ENCODE measurements around the gene ARHGAP1. TPM values are rescaled to one million over a fixed set of nuclear protein-coding genes. Genes with fewer than 3 reads are reported as not detected.

ARHGAP1 gene
- total RNA-seq, 1 experiment from 2014 or later = 53.0 TPM

DNA sequence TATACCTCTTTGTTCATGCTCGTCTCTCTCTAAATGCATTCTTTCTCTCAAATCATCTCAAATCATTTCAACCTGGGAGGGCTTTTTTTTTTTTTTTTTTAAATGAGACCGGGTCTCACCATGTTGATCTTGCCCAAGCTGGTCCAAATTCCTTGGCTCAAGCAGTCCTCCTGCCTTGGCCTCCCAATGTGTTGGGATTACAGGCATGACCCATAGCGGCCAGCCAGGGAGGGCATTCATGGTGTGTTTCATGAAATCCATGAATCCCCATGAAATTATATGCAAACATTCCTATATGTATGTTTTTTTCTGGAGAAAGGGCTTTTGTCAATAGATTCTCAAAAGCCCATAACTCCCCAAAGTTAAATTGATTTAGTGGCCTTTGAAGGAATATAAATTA, 56.9 kb downstream of the ARHGAP1 start:
- no peak overlapping the region for H3K27ac Mint-ChIP-seq
- no peak for ATAC-seq
- no peak overlapping the region for H3K4me3 Mint-ChIP-seq
- H3K9me3 Mint-ChIP-seq = peaks cover 12% of the 10 kb centered on the region
- H3K36me3 Mint-ChIP-seq = peaks cover 31% of the 10 kb centered on the region
- DNase-seq (ENCODE audit: low spot score) = no peak
- TF ChIP-seq ATF1 (CRISPR knock-in tag; IDR thresholded peaks at IDR 0.05) = no peak
- TF ChIP-seq ZNF423 (CRISPR knock-in tag; IDR thresholded peaks at IDR 0.05) = no peak
- no peak for TF ChIP-seq OVOL2 (CRISPR knock-in tag; IDR thresholded peaks at IDR 0.05; ENCODE audit: borderline replicate concordance)
- TF ChIP-seq SP1 (CRISPR knock-in tag; conservative IDR thresholded peaks at IDR 0.05) = no peak
- TF ChIP-seq RELA (CRISPR knock-in tag; IDR thresholded peaks at IDR 0.05; ENCODE audit: borderline replicate concordance) = no peak
- TF ChIP-seq NR1H2 (CRISPR knock-in tag; IDR thresholded peaks at IDR 0.05) = no peak
- TF ChIP-seq, protein P1, sequence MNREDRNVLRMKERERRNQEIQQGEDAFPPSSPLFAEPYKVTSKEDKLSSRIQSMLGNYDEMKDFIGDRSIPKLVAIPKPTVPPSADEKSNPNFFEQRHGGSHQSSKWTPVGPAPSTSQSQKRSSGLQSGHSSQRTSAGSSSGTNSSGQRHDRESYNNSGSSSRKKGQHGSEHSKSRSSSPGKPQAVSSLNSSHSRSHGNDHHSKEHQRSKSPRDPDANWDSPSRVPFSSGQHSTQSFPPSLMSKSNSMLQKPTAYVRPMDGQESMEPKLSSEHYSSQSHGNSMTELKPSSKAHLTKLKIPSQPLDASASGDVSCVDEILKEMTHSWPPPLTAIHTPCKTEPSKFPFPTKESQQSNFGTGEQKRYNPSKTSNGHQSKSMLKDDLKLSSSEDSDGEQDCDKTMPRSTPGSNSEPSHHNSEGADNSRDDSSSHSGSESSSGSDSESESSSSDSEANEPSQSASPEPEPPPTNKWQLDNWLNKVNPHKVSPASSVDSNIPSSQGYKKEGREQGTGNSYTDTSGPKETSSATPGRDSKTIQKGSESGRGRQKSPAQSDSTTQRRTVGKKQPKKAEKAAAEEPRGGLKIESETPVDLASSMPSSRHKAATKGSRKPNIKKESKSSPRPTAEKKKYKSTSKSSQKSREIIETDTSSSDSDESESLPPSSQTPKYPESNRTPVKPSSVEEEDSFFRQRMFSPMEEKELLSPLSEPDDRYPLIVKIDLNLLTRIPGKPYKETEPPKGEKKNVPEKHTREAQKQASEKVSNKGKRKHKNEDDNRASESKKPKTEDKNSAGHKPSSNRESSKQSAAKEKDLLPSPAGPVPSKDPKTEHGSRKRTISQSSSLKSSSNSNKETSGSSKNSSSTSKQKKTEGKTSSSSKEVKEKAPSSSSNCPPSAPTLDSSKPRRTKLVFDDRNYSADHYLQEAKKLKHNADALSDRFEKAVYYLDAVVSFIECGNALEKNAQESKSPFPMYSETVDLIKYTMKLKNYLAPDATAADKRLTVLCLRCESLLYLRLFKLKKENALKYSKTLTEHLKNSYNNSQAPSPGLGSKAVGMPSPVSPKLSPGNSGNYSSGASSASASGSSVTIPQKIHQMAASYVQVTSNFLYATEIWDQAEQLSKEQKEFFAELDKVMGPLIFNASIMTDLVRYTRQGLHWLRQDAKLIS (CRISPR knock-in tag; IDR thresholded peaks at IDR 0.05; ENCODE audit: borderline replicate concordance) = no peak
- no peak for TF ChIP-seq FOXP1 (CRISPR knock-in tag; IDR thresholded peaks at IDR 0.05; ENCODE audit: borderline replicate concordance)
- TF ChIP-seq, protein P2, sequence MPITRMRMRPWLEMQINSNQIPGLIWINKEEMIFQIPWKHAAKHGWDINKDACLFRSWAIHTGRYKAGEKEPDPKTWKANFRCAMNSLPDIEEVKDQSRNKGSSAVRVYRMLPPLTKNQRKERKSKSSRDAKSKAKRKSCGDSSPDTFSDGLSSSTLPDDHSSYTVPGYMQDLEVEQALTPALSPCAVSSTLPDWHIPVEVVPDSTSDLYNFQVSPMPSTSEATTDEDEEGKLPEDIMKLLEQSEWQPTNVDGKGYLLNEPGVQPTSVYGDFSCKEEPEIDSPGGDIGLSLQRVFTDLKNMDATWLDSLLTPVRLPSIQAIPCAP (CRISPR knock-in tag; IDR thresholded peaks at IDR 0.05) = no peak
- H3K4me1 Mint-ChIP-seq = no peaks in the 10 kb centered on the region
- ChIA-PET POLR2A (interaction anchor here (0.6 kb wide), 1 partner anchor 47 kb away, joined by 3 read pairs; no protein-coding TSS in a partner anchor), CTCF (interaction anchor here (1.3 kb wide), 1 partner anchor 255 kb away, joined by 3 read pairs; no protein-coding TSS in a partner anchor)
- no peaks in the 10 kb centered on the region for H3K27me3 Mint-ChIP-seq (ENCODE audit: low read depth)

DNA sequence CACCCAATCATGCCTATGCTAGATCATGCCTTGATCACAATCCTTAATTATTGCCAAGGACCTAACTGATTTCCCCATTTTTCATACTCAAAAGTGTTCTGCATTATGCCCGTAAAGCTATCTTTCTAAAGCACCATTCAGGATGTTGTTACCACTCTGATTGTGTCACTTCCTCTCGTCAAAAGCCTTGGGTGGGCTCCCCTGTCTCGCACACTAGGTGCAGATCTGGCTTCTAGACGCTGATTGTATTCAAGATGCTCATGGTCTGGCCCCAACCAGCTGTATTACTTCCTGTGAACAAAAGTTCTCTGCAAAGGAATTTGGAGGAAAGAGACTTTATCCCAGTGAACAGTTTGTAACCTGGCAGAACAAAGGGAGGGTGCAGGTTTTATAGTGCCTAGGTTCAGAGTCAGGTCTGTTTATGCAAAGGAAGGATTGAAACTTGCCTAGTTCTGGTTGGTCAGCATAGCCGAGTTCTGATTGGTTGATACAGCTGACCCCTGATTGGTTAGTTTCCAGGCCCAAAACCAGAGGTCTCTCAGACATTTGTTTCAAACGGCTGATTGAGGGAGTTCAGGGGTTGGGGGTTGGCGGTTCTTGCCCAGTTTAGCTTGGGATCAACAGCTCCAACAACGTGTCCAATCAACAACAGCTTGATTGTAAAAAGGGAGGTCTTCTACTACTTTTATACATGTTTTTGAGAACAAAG, 57.6 kb downstream of the ARHGAP1 start:
- POLR2A ChIA-PET = no interaction called here
- peaks cover 33% of the 10 kb centered on the region for H3K36me3 Mint-ChIP-seq
- ATAC-seq (no peak), DNase-seq (ENCODE audit: low spot score) (no peak)
- H3K27me3 Mint-ChIP-seq (ENCODE audit: low read depth) = no peaks in the 10 kb centered on the region
- H3K27ac Mint-ChIP-seq = no peak overlapping the region
- H3K4me1 Mint-ChIP-seq = no peaks in the 10 kb centered on the region
- 0 out of 2 replicates have a peak, but pooled peaks have one; percentile 26 for TF ChIP-seq NFYB (CRISPR knock-in tag; conservative IDR thresholded peaks at IDR 0.05; ENCODE audit: low read depth)
- no peak for TF ChIP-seq ELF4 (CRISPR knock-in tag; IDR thresholded peaks at IDR 0.05; ENCODE audit: low read depth)
- H3K9me3 Mint-ChIP-seq = peaks cover 12% of the 10 kb centered on the region
- no peak overlapping the region for H3K4me3 Mint-ChIP-seq
- CTCF ChIA-PET = interaction anchor here (1.3 kb wide), 1 partner anchor 254 kb away, joined by 3 read pairs; no protein-coding TSS in a partner anchor

DNA sequence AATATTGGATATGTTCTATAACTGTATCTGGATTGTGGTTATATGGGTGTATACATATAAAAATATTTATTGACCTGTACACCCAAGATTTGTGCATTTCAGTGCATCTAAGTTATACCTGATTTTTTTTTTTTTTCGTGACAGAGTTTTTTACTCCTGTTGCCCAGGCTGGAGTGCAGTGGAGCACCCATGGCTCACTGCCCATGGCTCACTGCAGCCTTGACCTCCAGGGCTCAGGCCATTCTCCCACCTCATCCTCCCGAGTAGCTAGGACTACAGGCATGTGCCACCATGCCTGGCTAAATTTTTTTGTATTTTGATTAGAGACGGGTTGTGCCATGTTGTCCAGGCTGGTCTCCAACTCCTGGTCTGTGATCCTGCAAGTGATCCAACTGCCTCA, 58.8 kb downstream of the ARHGAP1 start:
- TF ChIP-seq GTF2I (CRISPR knock-in tag; conservative IDR thresholded peaks at IDR 0.05) (no peak), SMAD3 (CRISPR knock-in tag; IDR thresholded peaks at IDR 0.05; ENCODE audit: borderline replicate concordance) (no peak)
- TF ChIP-seq, protein P3, sequence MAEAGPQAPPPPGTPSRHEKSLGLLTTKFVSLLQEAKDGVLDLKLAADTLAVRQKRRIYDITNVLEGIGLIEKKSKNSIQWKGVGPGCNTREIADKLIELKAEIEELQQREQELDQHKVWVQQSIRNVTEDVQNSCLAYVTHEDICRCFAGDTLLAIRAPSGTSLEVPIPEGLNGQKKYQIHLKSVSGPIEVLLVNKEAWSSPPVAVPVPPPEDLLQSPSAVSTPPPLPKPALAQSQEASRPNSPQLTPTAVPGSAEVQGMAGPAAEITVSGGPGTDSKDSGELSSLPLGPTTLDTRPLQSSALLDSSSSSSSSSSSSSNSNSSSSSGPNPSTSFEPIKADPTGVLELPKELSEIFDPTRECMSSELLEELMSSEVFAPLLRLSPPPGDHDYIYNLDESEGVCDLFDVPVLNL (CRISPR knock-in tag; IDR thresholded peaks at IDR 0.05; ENCODE audit: borderline replicate concordance, low read depth) = no peak
- TF ChIP-seq, protein P2 (CRISPR knock-in tag; IDR thresholded peaks at IDR 0.05) = no peak
- Mint-ChIP-seq H3K27me3 (ENCODE audit: low read depth) (no peaks in the 10 kb centered on the region), H3K4me3 (no peak overlapping the region), H3K9me3 (peaks cover 12% of the 10 kb centered on the region), H3K4me1 (no peaks in the 10 kb centered on the region), H3K27ac (no peak overlapping the region), H3K36me3 (peaks cover 28% of the 10 kb centered on the region)
- ChIA-PET CTCF (no interaction called here), POLR2A (no interaction called here)
- DNase-seq (ENCODE audit: low spot score) (no peak), ATAC-seq (no peak)
